Muscle of leg (tissue), 11 donors: ENCODE measurements around the gene SLIT3. TPM values are rescaled to one million over a fixed set of nuclear protein-coding genes. Genes with fewer than 3 reads are reported as not detected.
A peak's percentile ranks its signal among the peaks of the same experiment; 100 is the strongest.

ENCODE experiments used
- DNase-seq: peaks from one replicate; pipeline ENCODE4 v3.0.0; 2013
- H3K27ac ChIP-seq: one replicate; pipeline ENCODE4 v1.5.1; 2013; ENCODE audit warnings: mild to moderate bottlenecking, low read length, control low read depth
- H3K27me3 ChIP-seq: one replicate; pipeline ENCODE4 v1.6.1; 2013; ENCODE audit warnings: low read length; ENCODE audit not compliant: control insufficient read depth, insufficient read depth
- H3K36me3 ChIP-seq: one replicate; pipeline ENCODE4 v1.6.1; 2013; ENCODE audit warnings: low read length; ENCODE audit not compliant: control insufficient read depth, insufficient read depth
- H3K4me1 ChIP-seq: one replicate; pipeline ENCODE4 v1.6.1; 2013; ENCODE audit warnings: low read length; ENCODE audit not compliant: control insufficient read depth, insufficient read depth
- H3K4me3 ChIP-seq: one replicate; pipeline ENCODE4 v1.5.1; 2013; ENCODE audit warnings: low read length, control low read depth
- H3K9me3 ChIP-seq: replicated peaks from 2 replicates; pipeline ENCODE4 v1.6.1; 2013; ENCODE audit warnings: low read depth, low read length; ENCODE audit not compliant: control insufficient read depth
- WGBS: methylation state at CpG from one replicate; pipeline ENCODE4 v1.1.5; 2013; ENCODE audit warnings: missing lambda C conversion rate; ENCODE audit not compliant: insufficient coverage; 5-methylcytosine and 5-hydroxymethylcytosine counted together
- polyA plus RNA-seq, 8 donors: library from polyadenylated mRNA; unstranded; fragments of 120-200 nt; gene quantifications; one replicate each; pipeline versions ENCODE4 v1.2.1 to v1.2.3, GENCODE V29; 2013; ENCODE audit warnings: inconsistent platforms in 1 of 8, low replicate concordance in 1 of 8; ENCODE audit not compliant: insufficient read length in 8 of 8, insufficient read depth in 1 of 8
- total RNA-seq: library from RNA; stranded (reverse); fragments of 120-200 nt; gene quantifications from one replicate; pipeline ENCODE4 v1.2.4, GENCODE V29; 2013

The SLIT3 gene
- total and polyA plus RNA-seq, 9 donors = 5.2 to 36.4 (median 12.2) TPM

- WGBS = 100% methylated on average over 1 of the region's 9 CpGs
- peak; percentile 59 for DNase-seq
- no peak overlapping the region for H3K4me3 ChIP-seq
- H3K4me1 ChIP-seq = no peaks in the 10 kb centered on the region
- no peaks in the 10 kb centered on the region for H3K9me3 ChIP-seq
- no peaks in the 10 kb centered on the region for H3K27me3 ChIP-seq
- H3K27ac ChIP-seq = no peak overlapping the region
- no peaks in the 10 kb centered on the region for H3K36me3 ChIP-seq
Measured at GRCh38 chr5:168939156-168939800, 361.7 kb downstream of the SLIT3 start.

GRCh38 chr5:168936511-168936910 is 364.4 kb downstream of the SLIT3 start:
- H3K9me3 ChIP-seq = no peaks in the 10 kb centered on the region
- 90% methylated on average over 2 of the region's 7 CpGs for WGBS
- no peaks in the 10 kb centered on the region for H3K27me3 ChIP-seq
- no peak for DNase-seq
- H3K36me3 ChIP-seq = no peaks in the 10 kb centered on the region
- no peak overlapping the region for H3K27ac ChIP-seq
- H3K4me1 ChIP-seq = no peaks in the 10 kb centered on the region
- no peak overlapping the region for H3K4me3 ChIP-seq

- Histone ChIP-seq H3K27ac (no peak overlapping the region), H3K4me3 (no peak overlapping the region), H3K27me3 (no peaks in the 10 kb centered on the region), H3K4me1 (no peaks in the 10 kb centered on the region), H3K36me3 (no peaks in the 10 kb centered on the region), H3K9me3 (no peaks in the 10 kb centered on the region)
- DNase-seq = no peak
- whole genome bisulfite sequencing = no CpG with 5 or more reads among the region's 2 CpGs
Measured at GRCh38 chr5:168935183-168935582, 365.8 kb downstream of the SLIT3 start.

- H3K4me3 ChIP-seq = no peak overlapping the region
- no peak for DNase-seq
- H3K9me3 ChIP-seq = no peaks in the 10 kb centered on the region
- no peaks in the 10 kb centered on the region for H3K27me3 ChIP-seq
- H3K36me3 ChIP-seq = no peaks in the 10 kb centered on the region
- no CpG with 5 or more reads among the region's 3 CpGs for WGBS
- no peaks in the 10 kb centered on the region for H3K4me1 ChIP-seq
- H3K27ac ChIP-seq = no peak overlapping the region
Measured at GRCh38 chr5:168934169-168934568, 366.8 kb downstream of the SLIT3 start.

GRCh38 chr5:168932400-168933189 is 368.3 kb downstream of the SLIT3 start:
- Histone ChIP-seq H3K4me3 (no peak overlapping the region), H3K27ac (no peak overlapping the region), H3K4me1 (no peaks in the 10 kb centered on the region), H3K27me3 (no peaks in the 10 kb centered on the region), H3K36me3 (no peaks in the 10 kb centered on the region), H3K9me3 (no peaks in the 10 kb centered on the region)
- 75% methylated on average over 2 of the region's 10 CpGs for WGBS
- DNase-seq = no peak

- no peak overlapping the region for H3K27ac ChIP-seq
- H3K27me3 ChIP-seq = no peaks in the 10 kb centered on the region
- no peaks in the 10 kb centered on the region for H3K4me1 ChIP-seq
- 80% methylated on average over 1 of the region's 8 CpGs for WGBS
- no peaks in the 10 kb centered on the region for H3K9me3 ChIP-seq
- DNase-seq = no peak
- H3K36me3 ChIP-seq = no peaks in the 10 kb centered on the region
- no peak overlapping the region for H3K4me3 ChIP-seq
Measured at GRCh38 chr5:168931638-168932345, 369.1 kb downstream of the SLIT3 start.

- H3K4me3 ChIP-seq = no peak overlapping the region
- H3K4me1 ChIP-seq = no peaks in the 10 kb centered on the region
- peaks cover 2% of the 10 kb centered on the region for H3K27me3 ChIP-seq
- no peaks in the 10 kb centered on the region for H3K36me3 ChIP-seq
- H3K27ac ChIP-seq = no peak overlapping the region
- no peak for DNase-seq
- whole genome bisulfite sequencing = 76% methylated on average over 7 of the region's 7 CpGs
- H3K9me3 ChIP-seq = no peaks in the 10 kb centered on the region
Measured at GRCh38 chr5:168929656-168930055, 371.3 kb downstream of the SLIT3 start.

GRCh38 chr5:168925160-168925559 is 375.8 kb downstream of the SLIT3 start:
- Histone ChIP-seq H3K27ac (no peak overlapping the region), H3K4me3 (no peak overlapping the region), H3K4me1 (no peaks in the 10 kb centered on the region), H3K9me3 (no peaks in the 10 kb centered on the region), H3K27me3 (peaks cover 6% of the 10 kb centered on the region), H3K36me3 (no peaks in the 10 kb centered on the region)
- 74% methylated on average over 3 of the region's 3 CpGs for WGBS
- no peak for DNase-seq

- peaks cover 9% of the 10 kb centered on the region for H3K27me3 ChIP-seq
- H3K4me3 ChIP-seq = no peak overlapping the region
- no peaks in the 10 kb centered on the region for H3K4me1 ChIP-seq
- no peaks in the 10 kb centered on the region for H3K36me3 ChIP-seq
- DNase-seq = no peak
- WGBS = no CpG with 5 or more reads among the region's 7 CpGs
- H3K27ac ChIP-seq = no peak overlapping the region
- no peaks in the 10 kb centered on the region for H3K9me3 ChIP-seq
Measured at GRCh38 chr5:168921147-168921866, 379.6 kb downstream of the SLIT3 start.
